Activated CD4-positive, alpha-beta T cell treated with anti-CD3 and anti-CD28 coated beads, Interleukin-2, amount 10 ng/mL, durations not matched to agents 7 days and 5 days (primary cell): ENCODE data around the gene LEMD3. TPM values are rescaled to one million over a fixed set of nuclear protein-coding genes. Genes with fewer than 3 reads are reported as not detected.
"Not testable (repeated sequence)": the region's sequence is repeated elsewhere in the genome, so short reads cannot be mapped to it uniquely, and the experiment has no call there.

ENCODE experiments used
- CTCF ChIA-PET: fragments of 350-600 bp; sonication (Branson Sonifier 250); formaldehyde crosslinking; loops from one replicate; lab custom pipeline; 2021; ENCODE audit warnings: antibody characterized with exemption; lab: Charles Lee
- POLR2A ChIA-PET: fragments of 350-600 bp; sonication (Branson Sonifier 250); formaldehyde crosslinking; loops from one replicate; lab custom pipeline; 2021; ENCODE audit warnings: antibody characterized with exemption; lab: Charles Lee
- DNase-seq: peaks from one replicate; pipeline ENCODE4 v3.0.0-alpha.2; 2020
- H3K27ac Mint-ChIP-seq: one replicate; pipeline ENCODE4 v1.8.0; 2021; ENCODE audit warnings: mild to moderate bottlenecking, moderate library complexity, mixed read lengths
- H3K27me3 Mint-ChIP-seq: one replicate; pipeline ENCODE4 v1.8.0; 2021; ENCODE audit warnings: mixed read lengths
- H3K36me3 Mint-ChIP-seq: one replicate; pipeline ENCODE4 v1.8.0; 2021; ENCODE audit warnings: low read depth, mixed read lengths
- H3K4me1 Mint-ChIP-seq: one replicate; pipeline ENCODE4 v1.8.0; 2021; ENCODE audit warnings: mixed read lengths
- H3K4me3 Mint-ChIP-seq: one replicate; pipeline ENCODE4 v1.8.0; 2021; ENCODE audit warnings: mild to moderate bottlenecking, moderate library complexity, mixed read lengths
- H3K9me3 Mint-ChIP-seq: one replicate; pipeline ENCODE4 v1.8.0; 2021; ENCODE audit warnings: mixed read lengths
- total RNA-seq, 2 experiments: library from RNA; stranded (reverse); gene quantifications; one replicate each; pipeline ENCODE4 v1.2.3, GENCODE V29; 2021

Gene LEMD3
- total RNA-seq, 2 experiments from 2014 or later = 28.5 to 30.9 TPM

DNA sequence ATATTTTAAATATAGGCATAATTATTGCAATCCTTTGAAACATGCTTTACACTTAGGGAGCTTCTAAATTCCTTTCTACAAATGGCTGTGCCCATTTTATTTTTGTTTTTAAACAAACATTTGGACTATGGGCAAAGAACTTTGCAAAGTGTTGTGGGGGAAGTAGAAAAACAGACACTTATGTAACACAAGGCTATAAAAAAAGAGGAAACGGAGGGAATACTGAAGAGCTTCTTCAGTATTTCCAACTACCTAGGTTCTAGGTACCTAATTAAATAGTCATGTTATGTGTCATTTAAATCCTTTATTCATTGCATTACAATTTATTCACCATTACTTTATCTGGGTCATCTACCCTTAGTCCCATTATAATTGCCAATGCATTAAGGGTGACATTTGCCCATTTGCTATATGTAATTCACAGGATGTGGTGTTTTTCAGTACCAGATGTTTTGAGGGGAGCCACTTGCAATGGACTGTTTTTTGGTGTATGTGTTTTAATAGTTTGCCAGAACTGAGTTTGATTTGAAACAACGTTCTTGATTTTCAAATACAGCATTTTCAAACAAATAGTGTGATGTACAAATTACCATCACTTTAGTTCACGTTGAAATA lies 107.6 kb downstream of the LEMD3 start:
- Mint-ChIP-seq H3K27me3 (peaks cover 59% of the 10 kb centered on the region), H3K4me1 (peaks cover 3% of the 10 kb centered on the region), H3K36me3 (peaks cover 1% of the 10 kb centered on the region), H3K27ac (no peak overlapping the region), H3K9me3 (no peaks in the 10 kb centered on the region), H3K4me3 (no peak overlapping the region)
- ChIA-PET POLR2A (no interaction called here), CTCF (no interaction called here)
- no peak for DNase-seq

DNA sequence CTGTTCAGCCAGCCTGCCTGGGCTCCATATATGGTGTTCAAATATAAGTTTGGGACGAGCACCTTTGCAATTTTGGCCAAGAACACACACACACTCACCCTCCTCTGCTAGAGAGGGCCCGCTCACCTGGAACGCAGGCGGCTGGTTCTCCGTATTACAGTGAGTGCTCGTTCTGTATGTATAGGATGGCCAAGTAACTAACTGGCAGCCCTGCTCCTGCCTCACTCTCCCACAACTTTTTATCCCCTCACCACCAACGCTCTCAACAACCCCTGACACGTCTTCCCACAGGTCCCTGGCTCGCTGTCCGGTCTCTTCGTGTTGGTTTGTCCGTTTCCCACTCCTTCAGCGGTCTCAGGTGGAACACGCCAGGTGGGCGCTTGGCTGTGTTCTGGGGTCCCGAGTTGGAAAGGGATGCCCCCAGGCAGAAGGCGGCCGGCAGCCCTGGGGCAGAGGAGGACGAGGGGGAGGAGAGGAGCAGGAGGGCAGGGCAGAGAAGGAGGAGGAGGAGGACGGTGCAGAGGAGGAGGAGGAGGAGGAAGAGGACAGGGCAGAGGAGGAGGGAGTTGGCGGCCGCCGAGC lies 108.7 kb downstream of the LEMD3 start:
- ChIA-PET POLR2A (no interaction called here), CTCF (no interaction called here)
- H3K27me3 Mint-ChIP-seq = peaks cover 63% of the 10 kb centered on the region
- DNase-seq = no peak
- peaks cover 1% of the 10 kb centered on the region for H3K36me3 Mint-ChIP-seq
- H3K27ac Mint-ChIP-seq = no peak overlapping the region
- peak overlapping the region; percentile 37 for H3K4me3 Mint-ChIP-seq
- peaks cover 3% of the 10 kb centered on the region for H3K4me1 Mint-ChIP-seq
- no peaks in the 10 kb centered on the region for H3K9me3 Mint-ChIP-seq

DNA sequence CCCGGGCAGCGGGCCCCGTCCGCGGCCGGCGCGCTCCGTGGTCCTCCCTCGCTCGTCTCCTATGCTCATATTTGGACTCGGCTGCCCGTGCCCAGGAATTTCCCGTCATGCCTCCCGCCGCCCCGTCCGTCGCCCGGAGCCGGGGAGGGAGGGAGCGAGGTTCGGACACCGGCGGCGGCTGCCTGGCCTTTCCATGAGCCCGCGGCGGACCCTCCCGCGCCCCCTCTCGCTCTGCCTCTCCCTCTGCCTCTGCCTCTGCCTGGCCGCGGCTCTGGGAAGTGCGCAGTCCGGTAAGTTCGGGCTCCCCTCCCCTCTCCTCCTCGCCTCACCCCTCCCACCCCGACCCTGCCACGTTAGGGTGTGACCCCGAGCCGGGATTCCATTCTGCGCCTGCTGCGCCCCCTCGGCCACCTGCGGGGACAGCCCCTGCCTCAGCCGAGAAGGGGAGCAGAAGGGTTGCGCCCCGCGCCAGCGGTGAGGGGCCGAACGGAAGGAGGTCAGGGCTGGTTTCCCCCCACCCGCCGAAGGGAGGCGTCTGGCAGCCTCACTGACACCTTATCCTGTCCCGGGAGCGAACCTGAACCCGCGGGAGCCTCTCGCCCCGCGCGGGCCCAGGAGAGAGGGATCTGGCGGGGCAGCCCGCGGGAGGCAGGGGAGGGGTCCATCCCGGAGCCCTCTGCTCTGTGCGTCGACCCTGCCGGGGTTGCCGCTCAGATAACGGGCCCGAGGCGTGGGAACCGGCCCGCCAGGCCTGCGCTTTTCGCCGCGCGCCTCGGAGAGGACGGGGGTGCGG lies 109.4 kb downstream of the LEMD3 start, which contains the start of gene MSRB3:
Gene MSRB3, plus strand, starts transcription at position 108 of the 793 bp plus-strand sequence. CDS start 29,897 bp downstream, outside the sequence.
- Mint-ChIP-seq H3K27me3 (peaks cover 63% of the 10 kb centered on the region), H3K27ac (no peak within 1 kb of the TSS), H3K4me3 (peak within 1 kb of the TSS; percentile 49), H3K4me1 (peaks cover 3% of the 10 kb centered on the region), H3K36me3 (peaks cover 1% of the 10 kb centered on the region), H3K9me3 (no peaks in the 10 kb centered on the region)
- ChIA-PET POLR2A (no interaction called here), CTCF (no interaction called here)
- DNase-seq = peak; percentile 19

DNA sequence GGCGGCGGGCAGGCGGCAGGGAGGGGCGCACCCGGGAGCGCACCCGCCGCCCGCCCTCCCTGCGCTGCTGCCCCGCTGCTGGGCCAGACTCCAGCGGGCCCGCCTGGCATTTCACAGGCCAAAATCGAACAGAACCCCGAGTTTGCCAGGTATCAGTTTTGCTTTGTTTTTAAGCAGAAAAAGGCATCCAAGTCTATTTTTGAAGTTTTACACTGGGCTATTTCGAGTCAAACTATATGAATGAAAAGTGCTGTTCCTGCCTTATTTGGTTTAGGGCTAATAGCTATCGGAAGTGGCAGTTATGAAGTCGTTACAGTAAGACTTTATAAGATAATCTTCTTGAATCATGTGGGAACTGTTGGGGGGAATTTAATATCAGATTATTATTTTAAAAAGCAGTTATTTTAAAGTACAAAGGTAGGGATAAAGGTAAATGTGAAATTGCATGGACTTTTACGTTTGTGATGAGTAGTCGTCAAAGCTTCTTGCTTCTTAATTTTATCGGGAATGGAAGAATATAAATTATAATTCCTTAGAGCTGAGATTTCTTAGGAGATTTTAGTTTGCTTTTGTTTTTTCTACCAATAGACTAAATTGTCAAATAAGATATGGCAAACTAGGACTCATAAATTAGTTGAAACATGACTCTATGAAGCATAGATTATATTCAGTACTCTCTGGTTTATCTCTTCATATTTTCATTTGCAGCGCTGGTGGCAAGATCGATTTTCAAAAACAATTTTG lies 110.2 kb downstream of the LEMD3 start:
- Mint-ChIP-seq H3K27ac (no peak overlapping the region), H3K9me3 (no peaks in the 10 kb centered on the region), H3K4me3 (peak overlapping the region; percentile 49), H3K36me3 (peaks cover 1% of the 10 kb centered on the region), H3K27me3 (peaks cover 59% of the 10 kb centered on the region), H3K4me1 (peaks cover 3% of the 10 kb centered on the region)
- ChIA-PET POLR2A (no interaction called here), CTCF (no interaction called here)
- no peak for DNase-seq

DNA sequence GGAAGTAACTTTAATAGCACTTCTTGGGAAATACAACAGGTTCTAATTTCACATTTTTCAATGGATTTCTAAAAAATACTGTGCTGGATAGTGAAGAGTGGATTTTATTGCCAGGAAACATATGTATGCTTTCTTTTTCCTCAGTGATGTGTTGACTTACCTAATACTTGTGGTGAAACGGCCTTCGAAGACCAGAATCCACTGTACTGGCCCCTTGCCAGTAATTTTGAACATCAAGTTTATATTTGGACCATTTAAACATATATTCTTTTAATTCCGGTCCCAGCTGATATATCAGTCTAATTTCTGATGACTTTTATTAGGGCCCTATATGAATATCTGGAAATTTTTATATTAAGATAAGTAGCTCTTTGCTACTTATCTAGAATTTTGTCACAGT lies 110.9 kb downstream of the LEMD3 start:
- POLR2A ChIA-PET = interaction anchor here (0.5 kb wide), 1 partner anchor 14 kb away, joined by 3 read pairs; no protein-coding TSS in a partner anchor
- peaks cover 3% of the 10 kb centered on the region for H3K4me1 Mint-ChIP-seq
- H3K9me3 Mint-ChIP-seq = no peaks in the 10 kb centered on the region
- peaks cover 1% of the 10 kb centered on the region for H3K36me3 Mint-ChIP-seq
- peaks cover 56% of the 10 kb centered on the region for H3K27me3 Mint-ChIP-seq
- CTCF ChIA-PET = no interaction called here
- H3K4me3 Mint-ChIP-seq = no peak overlapping the region
- H3K27ac Mint-ChIP-seq = no peak overlapping the region
- DNase-seq = no peak

DNA sequence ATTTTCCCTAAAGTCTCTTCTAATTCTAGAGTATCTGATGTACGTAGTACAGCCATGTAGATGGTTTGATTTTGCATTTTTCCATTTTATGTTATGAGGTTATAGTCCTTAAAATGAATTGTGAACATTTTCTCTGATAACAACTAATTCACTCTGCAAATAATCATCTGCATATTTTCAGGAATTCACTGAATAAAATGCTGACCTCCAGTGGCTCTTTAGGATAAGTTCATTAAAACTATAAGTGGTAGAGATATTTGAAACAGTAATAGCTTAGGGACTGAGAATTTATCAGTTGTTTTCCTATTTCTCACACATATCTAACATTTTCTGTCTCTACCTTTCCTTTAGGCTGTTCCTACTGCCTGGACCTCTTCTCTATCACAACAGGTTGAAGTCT lies 113.5 kb downstream of the LEMD3 start:
- Mint-ChIP-seq H3K36me3 (no peaks in the 10 kb centered on the region), H3K27me3 (peaks cover 41% of the 10 kb centered on the region), H3K4me1 (peaks cover 3% of the 10 kb centered on the region), H3K27ac (no peak overlapping the region), H3K4me3 (no peak overlapping the region), H3K9me3 (no peaks in the 10 kb centered on the region)
- ChIA-PET CTCF (interaction anchor here (0.6 kb wide), 1 partner anchor 32 kb away, joined by 4 read pairs; no protein-coding TSS in a partner anchor), POLR2A (no interaction called here)
- DNase-seq = no peak

DNA sequence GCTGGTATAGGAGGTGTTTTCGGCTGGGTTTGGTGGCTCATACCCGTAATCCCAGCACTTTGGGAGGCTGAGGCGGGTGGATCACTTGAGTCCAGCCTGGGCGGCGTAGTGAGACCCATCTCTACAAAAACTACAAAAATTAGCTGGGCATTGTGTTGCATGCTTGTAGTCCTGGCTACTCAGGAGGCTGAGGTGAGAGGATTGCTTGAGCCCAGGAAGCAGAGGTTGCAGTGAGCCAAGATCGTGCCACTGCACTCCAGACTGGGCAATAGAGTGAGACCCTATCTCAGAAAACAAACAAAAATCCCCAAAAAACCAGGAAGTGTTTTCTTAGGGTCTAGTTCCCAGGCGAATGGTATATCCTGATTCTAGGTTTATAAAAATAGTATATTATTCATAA lies 116.1 kb downstream of the LEMD3 start:
- peaks cover 26% of the 10 kb centered on the region for H3K27me3 Mint-ChIP-seq
- H3K27ac Mint-ChIP-seq, H3K9me3 Mint-ChIP-seq, DNase-seq, CTCF ChIA-PET, H3K4me1 Mint-ChIP-seq, H3K4me3 Mint-ChIP-seq, POLR2A ChIA-PET, H3K36me3 Mint-ChIP-seq: not testable (repeated sequence)

DNA sequence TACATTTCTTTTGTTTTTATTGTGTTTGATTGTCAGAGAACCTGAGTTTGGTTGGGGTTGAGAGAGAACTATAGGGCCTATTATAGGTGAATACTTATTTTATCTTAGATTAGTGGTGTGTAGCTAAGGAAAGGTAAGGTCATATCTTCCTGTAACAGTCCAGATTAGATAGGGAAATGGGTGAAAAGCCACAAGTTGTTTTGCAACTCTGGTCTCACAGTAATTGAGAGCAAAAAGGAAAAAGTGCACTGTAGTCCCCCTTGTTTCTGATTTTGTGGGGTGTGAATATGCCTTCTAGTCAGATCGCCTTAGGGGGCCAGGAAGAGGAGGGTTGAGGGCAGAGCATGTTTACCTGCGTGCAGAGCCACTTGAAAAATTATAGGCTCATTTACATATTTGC lies 118.0 kb downstream of the LEMD3 start:
- Mint-ChIP-seq H3K27ac (no peak overlapping the region), H3K4me3 (no peak overlapping the region), H3K27me3 (peaks cover 18% of the 10 kb centered on the region), H3K36me3 (no peaks in the 10 kb centered on the region), H3K4me1 (no peaks in the 10 kb centered on the region), H3K9me3 (no peaks in the 10 kb centered on the region)
- ChIA-PET CTCF (no interaction called here), POLR2A (no interaction called here)
- DNase-seq = no peak

DNA sequence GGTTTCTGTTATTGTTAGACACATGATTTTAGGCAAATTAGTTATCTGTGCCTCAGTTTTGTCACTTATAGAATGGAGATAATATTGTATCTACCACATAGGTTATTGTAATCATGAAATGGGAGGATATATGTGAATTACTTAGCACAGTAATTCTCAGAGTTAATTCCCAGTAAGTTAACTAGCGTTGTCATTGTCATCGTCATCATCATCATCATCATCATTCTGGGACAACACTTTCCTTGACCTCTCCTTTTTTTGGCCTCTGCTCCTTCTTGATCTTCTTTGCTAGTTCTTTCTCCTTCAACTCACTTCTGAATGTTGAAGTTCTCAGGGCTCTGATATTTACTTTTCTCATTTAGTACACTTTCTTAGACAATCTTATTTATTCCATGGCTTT lies 122.9 kb downstream of the LEMD3 start:
- POLR2A ChIA-PET = no interaction called here
- no peaks in the 10 kb centered on the region for H3K36me3 Mint-ChIP-seq
- H3K4me3 Mint-ChIP-seq = no peak overlapping the region
- no peaks in the 10 kb centered on the region for H3K4me1 Mint-ChIP-seq
- CTCF ChIA-PET = no interaction called here
- H3K27me3 Mint-ChIP-seq = peaks cover 10% of the 10 kb centered on the region
- no peaks in the 10 kb centered on the region for H3K9me3 Mint-ChIP-seq
- H3K27ac Mint-ChIP-seq = no peak overlapping the region
- DNase-seq = no peak

DNA sequence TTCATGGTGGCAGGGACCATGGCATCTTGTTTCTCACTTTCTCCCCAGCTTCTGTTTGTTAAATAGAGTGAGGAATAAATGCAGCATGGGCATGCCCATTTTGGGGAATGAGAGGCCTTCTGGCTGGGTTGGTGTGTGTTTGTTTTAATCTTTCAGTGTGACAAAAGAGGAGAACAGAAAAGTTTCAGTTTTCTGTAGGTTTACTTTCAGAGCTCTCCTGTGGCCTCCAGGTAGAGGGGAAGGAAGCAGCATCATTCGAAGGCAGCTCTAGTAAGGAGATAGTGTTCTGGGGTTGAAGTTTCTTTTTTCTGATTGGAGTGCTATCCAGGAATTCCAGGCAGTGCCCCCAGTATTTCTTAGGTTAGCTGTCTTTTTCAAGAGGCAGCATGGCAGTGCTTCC lies 124.4 kb downstream of the LEMD3 start:
- Mint-ChIP-seq H3K27me3 (peaks cover 9% of the 10 kb centered on the region), H3K36me3 (no peaks in the 10 kb centered on the region), H3K4me3 (no peak overlapping the region), H3K4me1 (no peaks in the 10 kb centered on the region), H3K9me3 (no peaks in the 10 kb centered on the region), H3K27ac (no peak overlapping the region)
- POLR2A ChIA-PET = interaction anchor here (0.7 kb wide), 1 partner anchor 13 kb away, joined by 3 read pairs; no protein-coding TSS in a partner anchor
- CTCF ChIA-PET = no interaction called here
- no peak for DNase-seq

DNA sequence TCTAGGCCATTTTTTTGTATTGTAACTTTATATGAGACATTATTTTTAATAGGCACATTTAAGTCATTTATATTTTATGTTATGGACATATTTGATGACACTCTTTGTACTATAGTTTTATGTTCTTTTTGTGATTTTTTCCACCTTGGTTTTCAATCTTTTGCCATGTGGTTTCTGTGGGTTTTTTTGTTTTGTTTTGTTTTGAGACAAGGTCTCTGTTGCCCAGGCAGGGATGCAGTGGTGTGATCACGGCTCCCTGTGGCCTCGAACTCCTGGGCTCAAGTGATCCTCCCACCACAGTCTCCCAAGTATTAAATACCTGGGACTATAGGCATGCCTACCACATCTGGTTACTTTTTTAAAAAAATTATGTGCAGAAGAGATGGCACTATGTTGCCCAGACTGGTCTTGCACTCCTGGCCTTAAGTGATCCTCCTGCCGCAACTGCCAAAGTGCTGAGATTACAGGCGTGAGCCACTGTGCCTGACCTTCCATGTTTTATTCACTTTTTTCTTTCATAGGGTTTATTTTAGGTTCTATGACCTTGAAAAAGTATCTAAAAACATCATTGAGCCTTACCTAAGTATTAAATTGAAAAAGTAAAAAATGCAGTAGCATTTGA lies 125.4 kb downstream of the LEMD3 start:
- ChIA-PET POLR2A (no interaction called here), CTCF (no interaction called here)
- H3K27me3 Mint-ChIP-seq = peaks cover 13% of the 10 kb centered on the region
- H3K9me3 Mint-ChIP-seq = no peaks in the 10 kb centered on the region
- no peaks in the 10 kb centered on the region for H3K36me3 Mint-ChIP-seq
- no peak overlapping the region for H3K27ac Mint-ChIP-seq
- no peak for DNase-seq
- no peaks in the 10 kb centered on the region for H3K4me1 Mint-ChIP-seq
- no peak overlapping the region for H3K4me3 Mint-ChIP-seq

DNA sequence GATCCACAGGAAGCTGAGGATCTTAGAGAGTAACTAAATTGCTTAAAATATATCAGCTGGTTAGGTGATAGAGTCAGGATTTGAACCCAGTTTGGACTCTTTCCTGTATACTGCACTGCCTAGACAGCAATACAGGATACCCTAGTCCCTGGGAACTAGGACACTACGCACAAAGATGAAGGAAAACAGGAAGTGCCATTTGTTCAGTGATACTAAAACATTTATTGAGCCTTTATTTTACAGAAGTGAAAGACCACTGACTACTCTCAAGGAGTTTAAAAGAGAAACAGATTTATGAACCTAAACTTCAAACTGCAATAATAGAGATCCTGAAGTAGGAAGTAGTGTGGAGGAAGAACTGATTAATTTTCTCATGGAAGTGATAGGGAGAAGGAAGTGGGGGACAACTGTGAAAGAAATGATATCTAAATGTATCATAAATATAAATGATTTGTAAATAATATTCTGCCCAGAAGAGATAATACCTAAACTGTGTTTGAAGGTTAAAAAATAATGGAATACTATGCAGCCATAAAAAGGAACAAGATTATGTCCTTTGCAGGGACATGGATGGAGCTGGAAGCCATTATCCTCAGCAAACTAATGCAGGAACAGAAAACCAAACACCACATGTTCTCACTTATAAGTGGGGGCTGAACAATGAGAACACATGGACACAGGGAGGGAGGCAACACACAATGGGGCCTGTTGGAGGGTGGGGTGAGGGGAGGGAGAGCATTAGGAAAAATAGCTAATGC lies 127.3 kb downstream of the LEMD3 start:
- Mint-ChIP-seq H3K27ac (no peak overlapping the region), H3K4me1 (no peaks in the 10 kb centered on the region), H3K4me3 (no peak overlapping the region), H3K27me3 (peaks cover 19% of the 10 kb centered on the region), H3K36me3 (no peaks in the 10 kb centered on the region), H3K9me3 (no peaks in the 10 kb centered on the region)
- CTCF ChIA-PET = no interaction called here
- no peak for DNase-seq
- POLR2A ChIA-PET = no interaction called here
